Mucosa of stomach (tissue), 1 donor: ENCODE measurements around the gene WDR5.
A peak's percentile ranks its signal among the peaks of the same experiment; 100 is the strongest.
"Not testable (repeated sequence)": the region's sequence is repeated elsewhere in the genome, so short reads cannot be mapped to it uniquely, and the experiment has no call there.

Source experiments
- H3K27me3 ChIP-seq: one replicate; pipeline ENCODE4 v1.7.0; 2013; ENCODE audit warnings: mild to moderate bottlenecking, low read length; ENCODE audit not compliant: control insufficient read depth, insufficient read depth
- H3K36me3 ChIP-seq: one replicate; pipeline ENCODE4 v1.7.0; 2013; ENCODE audit warnings: low read length; ENCODE audit not compliant: control insufficient read depth, insufficient read depth
- H3K4me1 ChIP-seq: one replicate; pipeline ENCODE4 v1.7.0; 2013; ENCODE audit warnings: mild to moderate bottlenecking, low read length; ENCODE audit not compliant: control insufficient read depth, insufficient read depth
- H3K4me3 ChIP-seq: one replicate; pipeline ENCODE4 v1.7.0; 2013; ENCODE audit warnings: low read length
- H3K9ac ChIP-seq: one replicate; pipeline ENCODE4 v1.7.0; 2013; ENCODE audit warnings: mild to moderate bottlenecking, low read length, moderate library complexity
- H3K9me3 ChIP-seq: one replicate; pipeline ENCODE4 v1.7.0; 2013; ENCODE audit warnings: mild to moderate bottlenecking, low read length, moderate library complexity; ENCODE audit not compliant: control insufficient read depth
- donor health status: Pancreatic carcinoma.

The WDR5 gene

DNA sequence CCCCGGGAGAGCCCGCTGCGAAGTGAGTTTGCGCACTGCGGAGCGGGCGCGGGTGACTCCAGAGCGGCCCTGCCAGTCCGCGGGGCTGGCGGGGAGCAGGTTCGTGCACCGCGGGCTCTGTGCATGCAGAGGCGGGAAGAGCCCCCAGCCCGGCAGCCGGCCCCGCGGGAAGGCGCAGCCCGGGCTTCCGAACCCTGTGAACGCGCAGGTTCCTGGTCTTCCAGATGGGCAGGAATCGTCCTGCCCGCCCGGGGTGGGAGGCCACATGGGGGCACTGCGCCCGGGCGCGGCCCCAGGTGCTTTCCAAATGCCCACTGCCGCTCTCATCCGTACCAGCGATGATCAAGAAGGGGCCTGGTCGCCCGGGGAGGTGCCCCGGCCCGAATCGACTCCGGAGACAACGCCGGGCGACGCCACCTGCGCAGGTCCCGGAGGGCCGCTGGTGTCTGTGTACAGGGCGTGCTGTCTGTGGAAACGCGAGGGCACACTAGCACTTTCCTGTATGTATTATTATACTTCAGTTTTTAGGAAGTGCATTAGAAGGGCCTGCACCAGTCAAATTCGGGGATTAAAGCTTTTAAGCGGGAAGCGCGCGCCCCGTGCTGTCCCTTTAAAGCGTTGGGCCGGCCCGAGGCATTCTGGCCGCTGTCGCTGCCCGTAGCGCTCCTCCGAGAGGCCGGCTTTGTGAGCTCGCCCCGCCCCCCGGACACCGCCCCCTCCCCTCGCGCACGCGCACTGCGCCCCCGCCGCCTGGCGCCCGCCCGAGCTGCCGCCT lies at the start of gene WDR5:
Gene WDR5 (plus strand): TSS at position 740 of the 775 bp plus-strand sequence. CDS start 3,796 bp downstream, outside the sequence.
- Histone ChIP-seq H3K36me3 (no peaks in the 10 kb centered on the region), H3K4me3 (peak within 1 kb of the TSS; percentile 67), H3K9me3 (no peaks in the 10 kb centered on the region), H3K9ac (peak within 1 kb of the TSS; percentile 84), H3K4me1 (peaks cover 38% of the 10 kb centered on the region), H3K27me3 (no peaks in the 10 kb centered on the region)

DNA sequence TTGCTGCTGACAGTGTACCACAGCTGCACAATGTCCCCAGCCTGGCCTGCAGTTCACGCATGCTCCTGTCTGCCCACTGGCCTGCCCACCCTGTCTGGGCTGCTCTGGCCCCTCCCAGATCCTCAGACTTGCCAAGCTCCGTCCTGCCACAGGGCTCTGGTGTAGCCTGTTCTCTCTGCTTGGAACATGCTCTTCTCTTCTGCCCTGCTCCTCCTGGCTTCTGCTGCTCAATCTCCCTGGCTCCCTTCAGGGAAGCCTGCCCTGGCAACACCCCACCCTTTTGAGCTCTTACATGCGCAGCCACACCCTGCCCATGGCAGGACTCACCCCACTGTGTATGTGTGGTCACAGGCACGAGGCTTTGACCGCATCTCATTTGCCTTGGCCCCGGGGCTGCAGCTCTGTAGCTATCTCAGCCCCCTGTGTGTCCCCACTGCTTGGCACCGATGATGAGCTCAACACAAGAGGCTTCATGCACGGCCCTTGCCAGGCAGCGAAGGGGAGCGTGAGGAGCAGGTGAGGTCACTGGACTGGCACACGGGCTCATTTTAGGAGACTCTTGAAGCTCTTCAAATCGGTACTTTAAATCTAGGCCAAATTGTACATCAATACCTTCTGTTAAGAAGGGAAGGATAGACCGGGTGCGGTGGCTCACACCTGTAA lies 47.7 kb upstream of the WDR5 start:
- no peaks in the 10 kb centered on the region for H3K27me3 ChIP-seq
- H3K36me3 ChIP-seq, result no peaks in the 10 kb centered on the region
- H3K9me3 ChIP-seq, result no peaks in the 10 kb centered on the region
- H3K4me3 ChIP-seq, result no peak overlapping the region
- H3K9ac ChIP-seq, result no peak overlapping the region
- peaks cover 4% of the 10 kb centered on the region for H3K4me1 ChIP-seq

DNA sequence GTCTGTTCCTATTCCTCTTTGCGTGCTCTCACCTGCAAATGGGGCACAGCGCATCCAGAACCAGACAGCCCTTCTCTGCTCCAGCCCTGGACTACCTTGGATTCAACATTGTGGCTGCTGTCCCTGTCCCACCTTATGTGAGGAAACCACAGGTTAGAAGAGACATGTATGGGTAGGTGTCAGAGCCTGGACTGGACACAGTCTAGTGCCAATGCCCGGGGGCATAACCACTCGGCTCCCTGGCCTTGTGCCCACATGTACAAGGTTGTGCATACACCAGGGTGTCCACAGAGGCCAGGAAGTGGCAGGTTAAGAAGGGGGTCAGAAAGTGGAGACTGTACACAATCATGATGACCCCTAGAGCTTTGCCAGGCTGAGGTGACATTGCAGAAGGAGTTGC lies 45.9 kb upstream of the WDR5 start:
- Histone ChIP-seq H3K36me3 (no peaks in the 10 kb centered on the region), H3K9ac (no peak overlapping the region), H3K9me3 (no peaks in the 10 kb centered on the region), H3K4me3 (no peak overlapping the region), H3K27me3 (no peaks in the 10 kb centered on the region), H3K4me1 (peaks cover 4% of the 10 kb centered on the region)

DNA sequence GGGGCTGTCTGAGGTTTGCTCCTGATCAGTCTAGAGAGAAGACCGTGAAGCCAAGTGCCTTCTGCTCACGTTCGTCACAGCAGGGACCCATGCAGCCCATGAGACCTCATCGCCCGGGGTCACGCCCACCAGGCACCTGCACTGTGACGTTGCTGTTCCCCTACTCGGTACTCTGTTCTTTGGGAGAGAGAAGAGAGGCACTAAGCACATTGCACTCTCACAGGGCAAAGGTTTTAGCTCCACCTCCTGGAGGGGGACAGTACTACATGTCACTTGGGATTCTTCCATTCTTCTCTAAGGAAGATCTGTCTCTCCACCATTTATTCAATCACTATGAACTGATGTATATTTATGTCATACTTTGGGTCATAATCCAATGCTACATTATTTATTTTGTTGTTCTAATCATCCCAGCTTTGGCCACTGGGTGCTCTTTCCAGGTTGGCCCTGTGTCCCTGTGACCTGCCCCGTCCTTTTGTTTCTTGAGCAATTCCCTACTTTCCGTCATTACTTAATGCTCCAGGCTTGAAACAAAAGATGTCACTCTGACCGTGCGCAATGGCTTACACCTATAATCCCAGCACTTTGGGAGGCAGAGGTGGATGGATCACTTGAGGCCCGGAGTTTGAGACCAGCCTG lies 36.6 kb upstream of the WDR5 start:
- H3K27me3 ChIP-seq, result no peaks in the 10 kb centered on the region
- no peak overlapping the region for H3K9ac ChIP-seq
- H3K9me3 ChIP-seq, result no peaks in the 10 kb centered on the region
- no peak overlapping the region for H3K4me3 ChIP-seq
- H3K4me1 ChIP-seq, result no peaks in the 10 kb centered on the region
- H3K36me3 ChIP-seq, result no peaks in the 10 kb centered on the region

DNA sequence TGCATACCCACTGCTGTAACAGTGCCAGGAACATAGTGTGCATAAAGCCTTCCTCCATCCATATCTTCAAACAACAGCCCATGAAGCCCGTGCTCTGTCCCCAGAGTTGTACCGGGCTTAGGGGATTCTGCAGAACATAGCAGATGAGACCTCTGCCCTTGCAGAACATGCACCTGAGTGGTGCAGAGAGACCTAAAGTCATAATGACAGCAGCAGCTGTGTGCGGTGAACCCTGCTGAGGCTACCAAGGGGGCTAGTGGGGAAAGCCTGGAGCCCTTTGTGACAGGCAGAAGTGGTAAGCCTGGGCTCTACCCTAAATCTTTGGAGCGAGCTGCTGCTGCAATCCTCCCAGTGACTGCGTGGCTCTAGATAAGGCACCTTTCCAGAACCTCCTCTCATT lies 35.8 kb upstream of the WDR5 start:
- no peak overlapping the region for H3K9ac ChIP-seq
- no peaks in the 10 kb centered on the region for H3K9me3 ChIP-seq
- H3K4me3 ChIP-seq, result no peak overlapping the region
- no peaks in the 10 kb centered on the region for H3K4me1 ChIP-seq
- H3K36me3 ChIP-seq, result no peaks in the 10 kb centered on the region
- H3K27me3 ChIP-seq, result no peaks in the 10 kb centered on the region

DNA sequence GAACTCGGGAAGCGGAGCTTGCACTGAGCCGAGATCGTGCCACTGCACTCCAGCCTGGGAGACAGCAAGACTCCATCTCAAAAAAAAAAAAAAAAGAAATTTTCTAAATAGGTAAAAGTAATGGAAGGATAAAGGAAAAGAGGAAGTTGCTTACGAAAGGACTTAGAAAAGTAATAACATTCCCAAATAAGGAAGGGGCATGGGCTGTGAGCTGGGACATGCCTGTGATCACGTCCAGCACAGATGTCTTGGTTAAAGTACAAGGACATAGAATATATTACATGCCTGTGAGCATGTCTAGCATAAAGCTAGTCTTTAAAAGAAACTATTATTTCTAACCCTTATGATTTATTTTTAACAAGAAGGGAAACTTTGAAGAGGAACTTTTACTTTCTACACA lies 34.7 kb upstream of the WDR5 start:
- not testable (repeated sequence) for H3K36me3 ChIP-seq, H3K4me3 ChIP-seq, H3K9ac ChIP-seq, H3K27me3 ChIP-seq, H3K4me1 ChIP-seq, H3K9me3 ChIP-seq

DNA sequence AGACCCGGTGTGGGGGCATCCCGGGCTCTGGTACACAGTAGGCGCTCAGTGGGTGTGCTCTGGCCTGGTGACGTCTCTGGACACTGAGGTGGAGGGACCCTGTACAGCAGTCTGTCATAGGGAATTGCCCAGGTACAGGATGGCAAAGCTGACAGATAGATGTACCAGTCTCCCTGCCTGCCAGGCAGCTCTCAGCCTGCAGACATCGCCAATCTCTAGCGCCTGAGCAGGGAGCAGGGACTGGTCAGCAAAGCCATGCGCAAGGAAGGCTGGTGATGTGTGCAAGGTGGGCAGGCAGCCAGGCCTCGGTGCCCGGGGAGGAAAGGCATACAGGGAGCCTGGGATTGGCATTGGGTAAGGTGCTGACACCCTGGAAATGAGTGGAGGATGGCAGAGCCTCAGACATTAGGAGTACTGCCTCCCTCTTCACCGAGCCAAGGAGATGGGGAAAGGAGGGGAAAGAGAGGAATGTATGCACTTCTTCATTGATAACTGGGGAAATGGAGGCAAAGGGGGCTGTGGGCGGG lies 34.2 kb upstream of the WDR5 start:
- H3K9ac ChIP-seq, result no peak overlapping the region
- H3K4me3 ChIP-seq, result no peak overlapping the region
- H3K9me3 ChIP-seq, result no peaks in the 10 kb centered on the region
- H3K27me3 ChIP-seq, result no peaks in the 10 kb centered on the region
- no peaks in the 10 kb centered on the region for H3K36me3 ChIP-seq
- H3K4me1 ChIP-seq, result no peaks in the 10 kb centered on the region

DNA sequence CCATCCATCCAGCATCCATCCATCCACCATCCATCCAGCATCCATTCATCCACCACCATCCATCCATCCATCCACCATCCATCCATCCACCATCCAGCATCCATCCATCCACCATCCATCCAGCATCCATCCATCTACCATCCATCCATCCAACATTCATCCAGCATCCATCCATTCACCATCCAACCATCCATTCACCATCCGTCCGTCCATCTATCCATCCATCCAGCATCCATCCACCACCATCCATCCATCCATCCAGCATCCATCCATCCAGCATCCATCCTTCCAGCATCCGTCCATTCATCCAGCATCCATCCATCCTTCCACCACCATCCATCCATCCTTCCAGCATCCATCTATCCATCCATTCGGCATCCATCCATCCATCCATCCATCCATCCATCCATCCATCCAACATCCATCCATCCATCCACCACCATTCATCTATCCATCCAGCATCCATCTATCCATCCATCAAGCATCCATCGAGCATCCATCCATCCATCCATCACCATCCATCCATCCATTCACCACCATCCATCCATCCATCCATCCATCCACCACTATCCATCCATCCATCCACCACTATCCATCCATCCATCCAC lies 32.4 kb upstream of the WDR5 start:
- Histone ChIP-seq H3K27me3 (no peaks in the 10 kb centered on the region), H3K4me1 (no peaks in the 10 kb centered on the region), H3K9ac (no peak overlapping the region), H3K36me3 (no peaks in the 10 kb centered on the region), H3K4me3 (no peak overlapping the region), H3K9me3 (no peaks in the 10 kb centered on the region)

DNA sequence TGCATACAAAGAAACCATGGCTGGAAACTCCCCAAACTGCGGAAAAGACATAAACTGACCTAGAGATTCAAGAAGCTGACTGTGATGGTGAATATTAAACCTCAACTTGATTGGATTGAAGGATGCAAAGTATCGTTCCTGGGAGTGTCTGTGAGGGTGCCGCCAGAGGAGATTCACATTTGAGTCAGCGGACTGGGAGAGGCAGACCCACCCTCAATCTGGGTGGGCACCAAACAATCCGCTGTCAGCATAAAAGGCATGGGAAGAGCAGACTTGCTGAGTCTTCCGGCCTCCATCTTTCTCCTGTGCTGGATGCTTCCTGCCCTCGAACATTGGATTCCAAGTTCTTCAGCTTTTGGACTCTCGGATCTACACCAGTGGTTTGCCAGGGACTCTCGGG lies 24.8 kb upstream of the WDR5 start:
- Histone ChIP-seq H3K4me3 (no peak overlapping the region), H3K9me3 (no peaks in the 10 kb centered on the region), H3K36me3 (no peaks in the 10 kb centered on the region), H3K27me3 (no peaks in the 10 kb centered on the region), H3K4me1 (no peaks in the 10 kb centered on the region), H3K9ac (no peak overlapping the region)

DNA sequence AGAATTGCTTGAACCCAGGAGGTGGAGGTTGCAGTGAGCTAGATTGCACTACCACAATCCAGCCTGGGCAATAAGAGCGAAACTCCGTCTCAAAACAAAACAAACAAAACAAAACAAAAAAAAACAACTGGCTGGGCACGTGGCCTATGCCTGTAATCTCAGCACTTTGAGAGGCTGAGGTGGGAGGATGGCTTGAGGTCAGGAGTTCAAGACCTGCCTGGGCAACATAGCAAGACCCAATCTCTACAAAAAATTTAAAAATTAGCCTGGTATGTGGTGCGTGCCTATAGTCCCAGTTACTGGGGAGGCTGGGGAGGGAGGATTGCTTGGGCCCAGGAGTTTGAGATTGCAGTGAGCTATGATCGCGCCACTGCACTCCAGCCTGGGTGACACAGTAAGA lies 23.3 kb upstream of the WDR5 start:
- no peak overlapping the region for H3K4me3 ChIP-seq
- no peaks in the 10 kb centered on the region for H3K36me3 ChIP-seq
- no peaks in the 10 kb centered on the region for H3K9me3 ChIP-seq
- H3K27me3 ChIP-seq, result no peaks in the 10 kb centered on the region
- H3K9ac ChIP-seq, result no peak overlapping the region
- no peaks in the 10 kb centered on the region for H3K4me1 ChIP-seq

DNA sequence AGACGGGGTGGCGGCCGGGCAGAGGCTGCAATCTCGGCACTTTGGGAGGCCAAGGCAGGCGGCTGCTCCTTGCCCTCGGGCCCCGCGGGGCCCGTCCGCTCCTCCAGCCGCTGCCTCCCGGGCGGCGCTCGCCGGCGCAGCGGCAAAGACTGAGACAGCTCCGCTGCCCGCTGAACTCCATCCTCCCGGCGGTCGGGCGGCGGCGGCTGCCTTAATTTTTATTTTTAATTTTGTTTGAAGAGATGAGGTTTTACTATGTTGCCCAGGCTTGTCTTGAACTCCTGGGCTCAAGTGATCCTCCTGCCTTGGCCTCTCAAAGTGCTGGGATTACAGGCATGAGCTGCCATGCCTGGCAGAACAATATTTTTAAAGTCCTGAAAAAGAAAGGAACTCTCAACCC lies 16.9 kb upstream of the WDR5 start:
- H3K4me1 ChIP-seq, H3K27me3 ChIP-seq, H3K4me3 ChIP-seq, H3K9ac ChIP-seq, H3K36me3 ChIP-seq, H3K9me3 ChIP-seq: not testable (repeated sequence)

DNA sequence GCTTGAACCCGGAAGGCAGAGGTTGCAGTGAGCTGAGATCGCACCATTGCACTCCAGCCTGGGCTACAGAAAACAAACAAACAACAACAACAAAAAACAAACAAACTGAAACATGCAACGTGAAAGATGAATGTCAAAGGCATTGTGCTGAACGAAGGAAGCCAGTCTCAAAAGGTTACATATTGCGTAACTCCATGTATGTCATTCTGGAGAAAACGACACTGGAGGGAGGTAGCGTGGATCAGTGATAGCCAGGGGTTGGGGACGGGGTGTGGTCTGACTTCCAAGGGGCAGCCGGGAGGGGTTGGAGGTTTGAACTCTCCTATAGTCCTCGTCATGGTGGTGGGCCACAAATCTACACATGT lies 12.1 kb upstream of the WDR5 start:
- Histone ChIP-seq H3K9ac (no peak overlapping the region), H3K9me3 (no peaks in the 10 kb centered on the region), H3K4me3 (no peak overlapping the region), H3K27me3 (no peaks in the 10 kb centered on the region), H3K36me3 (no peaks in the 10 kb centered on the region), H3K4me1 (no peaks in the 10 kb centered on the region)
